ENCODE results near the gene SMTN. TPM values are rescaled to one million over a fixed set of nuclear protein-coding genes. Genes with fewer than 3 reads are reported as not detected.
A peak's percentile ranks its signal among the peaks of the same experiment; 100 is the strongest.

SMTN gene
- total RNA-seq, 4 donors from 2014 or later, result 29.2 to 116 (median 32.2) TPM

DNA sequence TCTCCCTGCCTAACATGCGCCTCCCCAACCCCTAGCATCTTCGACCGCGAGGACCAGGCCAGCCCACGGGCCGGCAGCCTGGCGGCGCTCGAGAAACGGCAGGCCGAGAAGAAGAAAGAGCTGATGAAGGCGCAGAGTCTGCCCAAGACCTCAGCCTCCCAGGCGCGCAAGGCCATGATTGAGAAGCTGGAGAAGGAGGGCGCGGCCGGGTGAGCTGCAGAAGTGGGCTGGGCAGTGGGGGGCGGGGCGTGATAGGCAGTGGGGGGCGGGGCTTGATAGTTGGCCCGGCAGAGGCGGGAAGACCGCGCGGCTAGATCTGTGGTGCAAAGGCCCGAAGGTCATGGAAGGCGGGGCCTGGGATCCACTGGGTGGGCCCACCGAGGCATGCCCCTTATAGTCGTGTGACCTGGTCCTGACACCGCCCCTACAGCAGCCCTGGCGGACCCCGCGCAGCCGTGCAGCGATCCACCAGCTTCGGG is 17.6 kb downstream of the SMTN start:
- TF ChIP-seq, protein P1, sequence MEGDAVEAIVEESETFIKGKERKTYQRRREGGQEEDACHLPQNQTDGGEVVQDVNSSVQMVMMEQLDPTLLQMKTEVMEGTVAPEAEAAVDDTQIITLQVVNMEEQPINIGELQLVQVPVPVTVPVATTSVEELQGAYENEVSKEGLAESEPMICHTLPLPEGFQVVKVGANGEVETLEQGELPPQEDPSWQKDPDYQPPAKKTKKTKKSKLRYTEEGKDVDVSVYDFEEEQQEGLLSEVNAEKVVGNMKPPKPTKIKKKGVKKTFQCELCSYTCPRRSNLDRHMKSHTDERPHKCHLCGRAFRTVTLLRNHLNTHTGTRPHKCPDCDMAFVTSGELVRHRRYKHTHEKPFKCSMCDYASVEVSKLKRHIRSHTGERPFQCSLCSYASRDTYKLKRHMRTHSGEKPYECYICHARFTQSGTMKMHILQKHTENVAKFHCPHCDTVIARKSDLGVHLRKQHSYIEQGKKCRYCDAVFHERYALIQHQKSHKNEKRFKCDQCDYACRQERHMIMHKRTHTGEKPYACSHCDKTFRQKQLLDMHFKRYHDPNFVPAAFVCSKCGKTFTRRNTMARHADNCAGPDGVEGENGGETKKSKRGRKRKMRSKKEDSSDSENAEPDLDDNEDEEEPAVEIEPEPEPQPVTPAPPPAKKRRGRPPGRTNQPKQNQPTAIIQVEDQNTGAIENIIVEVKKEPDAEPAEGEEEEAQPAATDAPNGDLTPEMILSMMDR (IDR thresholded peaks at IDR 0.05), result no peak
- ATAC-seq (ENCODE audit: low FRiP score) (no peak), DNase-seq (ENCODE audit: low spot score) (no peak)

DNA sequence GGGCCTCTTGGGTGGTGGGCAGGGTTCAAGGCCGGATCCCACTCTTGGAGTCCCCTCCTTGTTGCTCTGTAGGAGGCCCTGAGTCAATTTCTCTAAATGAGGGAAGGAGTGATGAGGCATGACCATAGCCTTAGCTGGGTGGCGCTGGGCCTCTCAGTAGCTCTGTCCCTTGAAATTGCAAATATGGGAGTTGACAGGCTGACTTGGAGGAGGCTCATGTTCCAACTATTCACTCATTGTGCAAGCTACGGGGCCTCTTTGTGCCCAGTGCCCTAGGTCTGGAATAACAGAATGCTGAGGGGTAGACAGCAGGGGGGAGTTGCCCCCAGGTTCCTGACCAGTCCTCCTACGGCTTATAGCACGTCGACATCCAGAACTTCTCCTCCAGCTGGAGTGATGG is 18.3 kb downstream of the SMTN start:
- DNase-seq (ENCODE audit: low spot score) (no peak), ATAC-seq (ENCODE audit: low FRiP score) (no peak)
- TF ChIP-seq, protein P1 (IDR thresholded peaks at IDR 0.05), result no peak

DNA sequence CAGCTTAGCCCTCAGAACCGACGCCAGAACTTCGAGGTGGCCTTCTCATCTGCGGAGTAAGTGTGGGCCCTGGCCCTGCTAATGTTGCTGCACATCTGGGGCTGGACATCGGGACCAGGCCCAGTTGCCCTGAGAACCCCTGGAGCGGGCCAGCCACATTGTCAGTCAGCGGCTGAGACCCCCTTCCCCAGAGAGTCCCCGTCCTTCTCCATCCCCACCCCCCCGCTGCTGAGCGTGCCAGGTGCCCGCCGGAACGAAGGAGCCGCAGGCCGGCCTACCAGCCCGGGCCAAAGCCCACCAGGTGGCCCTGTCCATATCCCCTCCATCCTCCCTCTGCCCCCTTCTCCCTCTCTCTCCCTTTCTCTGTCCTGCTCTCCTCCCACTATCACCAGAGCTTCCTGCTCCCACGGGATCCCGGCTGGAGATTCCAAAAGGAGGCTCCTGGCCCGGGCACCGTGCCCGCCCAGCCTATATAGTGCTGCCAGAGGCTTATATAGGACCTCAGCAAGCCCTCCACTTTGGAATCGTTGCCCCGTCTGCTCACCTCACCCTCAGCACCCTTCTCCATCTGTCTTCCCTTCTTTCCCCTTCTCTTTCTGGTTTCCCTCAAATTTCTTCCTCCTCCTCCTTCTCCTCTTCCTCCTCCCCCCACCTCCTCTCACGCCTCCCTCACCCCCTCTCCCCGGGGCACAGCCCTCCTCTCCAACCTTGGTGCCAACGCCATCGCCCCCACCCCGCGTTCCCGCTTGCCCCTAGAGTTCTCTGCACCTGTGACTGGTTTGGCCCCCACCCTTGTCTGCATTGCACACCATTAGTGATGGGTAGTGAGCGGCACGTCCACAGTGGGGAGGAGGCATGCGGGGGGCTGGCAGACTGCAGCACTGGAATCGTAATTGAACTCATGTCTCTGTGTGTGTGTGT is 19.0 kb downstream of the SMTN start:
- no peak for DNase-seq (ENCODE audit: low spot score)
- no peak for ATAC-seq (ENCODE audit: low FRiP score)
- TF ChIP-seq, protein P1 (IDR thresholded peaks at IDR 0.05), result no peak

DNA sequence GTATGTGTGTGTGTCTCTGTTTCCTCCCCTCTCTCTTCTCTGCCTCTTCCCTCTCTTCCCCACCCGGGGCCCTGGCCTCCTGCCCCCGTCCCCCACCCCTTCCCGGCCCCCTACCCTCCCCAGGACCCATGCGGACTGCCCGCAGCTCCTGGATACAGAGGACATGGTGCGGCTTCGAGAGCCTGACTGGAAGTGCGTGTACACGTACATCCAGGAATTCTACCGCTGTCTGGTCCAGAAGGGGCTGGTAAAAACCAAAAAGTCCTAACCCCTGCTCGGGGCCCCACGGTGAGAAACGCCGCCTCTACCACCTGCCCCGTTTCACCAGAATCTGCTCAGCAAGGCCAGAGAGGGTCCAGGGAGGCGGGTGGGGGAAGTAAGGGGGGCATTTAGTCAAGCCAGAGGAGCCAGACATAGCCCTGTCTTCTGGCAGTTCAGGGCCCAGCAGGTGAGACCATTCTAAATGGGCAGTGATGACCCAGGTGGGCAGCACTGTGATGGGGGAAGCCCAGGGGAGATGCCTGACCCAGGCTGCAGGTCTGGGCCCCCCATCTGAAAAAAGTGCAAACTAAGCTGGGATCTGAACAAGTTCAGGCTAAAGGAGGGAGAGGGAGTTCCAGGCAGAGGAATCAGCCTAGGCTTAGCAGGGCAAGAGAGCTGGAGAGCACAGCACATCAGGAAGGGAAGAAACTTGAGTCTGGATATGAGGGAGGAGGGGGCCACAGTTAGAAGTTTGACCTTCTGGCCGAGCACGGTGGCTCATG is 19.8 kb downstream of the SMTN start:
- TF ChIP-seq, protein P1 (IDR thresholded peaks at IDR 0.05), result no peak
- DNase-seq (ENCODE audit: low spot score), result no peak
- no peak for ATAC-seq (ENCODE audit: low FRiP score)

DNA sequence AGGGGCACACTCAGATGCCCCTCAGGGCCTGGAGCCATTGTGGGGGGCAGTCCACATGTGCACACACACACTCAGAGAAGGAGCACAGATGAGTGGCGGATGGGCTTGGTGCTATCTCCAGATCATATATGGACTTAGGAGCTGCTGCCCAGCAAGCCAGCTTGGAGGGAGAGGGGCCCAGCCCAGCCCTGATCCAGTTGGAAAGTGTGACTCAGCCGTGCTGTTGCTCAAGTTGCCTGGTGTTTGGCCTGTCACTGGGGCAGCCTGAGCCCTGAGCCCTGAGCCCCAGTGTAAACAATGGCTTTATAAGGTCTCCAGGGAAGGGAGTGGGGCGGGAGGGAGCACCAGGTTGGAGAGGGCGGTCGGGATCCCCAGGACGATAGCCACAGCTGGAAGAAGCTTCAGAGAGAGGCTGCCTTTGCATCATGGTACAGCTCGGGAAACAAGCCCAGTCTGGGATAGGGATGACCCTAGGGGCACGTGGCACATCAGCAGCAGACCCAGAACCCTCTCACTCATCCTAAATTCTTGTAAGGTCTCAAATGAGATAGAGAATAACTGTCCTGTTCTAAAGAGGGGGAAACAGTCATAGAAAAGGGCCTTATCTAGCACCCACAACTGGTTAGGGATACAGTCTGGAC is 21.4 kb downstream of the SMTN start:
- TF ChIP-seq, protein P1 (IDR thresholded peaks at IDR 0.05), result no peak
- DNase-seq (ENCODE audit: low spot score), result peak; percentile 67
- ATAC-seq (ENCODE audit: low FRiP score), result peak; percentile 69

DNA sequence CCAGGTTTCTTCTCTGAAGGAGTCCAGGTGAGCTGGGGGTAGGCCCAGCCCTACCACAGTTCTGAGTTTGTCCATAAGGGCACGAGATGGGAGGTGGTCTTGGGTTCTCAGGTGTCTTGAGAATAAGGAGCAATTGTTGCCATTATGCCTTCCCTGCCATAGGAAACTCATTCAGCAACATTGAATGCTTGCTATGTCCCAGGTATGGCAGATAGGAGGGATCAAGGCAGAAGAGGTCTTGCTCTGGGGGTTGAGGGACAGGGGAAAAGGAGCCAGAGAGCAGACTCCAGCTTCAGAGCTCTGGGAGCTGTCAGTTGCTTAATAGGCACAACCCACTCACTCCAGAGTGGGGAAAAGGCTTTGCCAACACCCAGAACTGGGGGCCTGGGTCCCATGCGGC is 22.0 kb downstream of the SMTN start:
- TF ChIP-seq, protein P1 (IDR thresholded peaks at IDR 0.05), result no peak
- DNase-seq (ENCODE audit: low spot score), result no peak
- no peak for ATAC-seq (ENCODE audit: low FRiP score)

Measured in omental fat pad (tissue), 4 donors.